AG04450 (cell line): Measurements from ENCODE around the gene CLIC3. TPM values are rescaled to one million over a fixed set of nuclear protein-coding genes. Genes with fewer than 3 reads are reported as not detected.

Experiments
- CTCF ChIA-PET: fragments of 300-600, 350-600 bp; formaldehyde crosslinking; extraction: SDS; loops from one replicate; lab custom pipeline; 2022; ENCODE audit warnings: antibody characterized with exemption, inconsistent platforms; lab: Charles Lee
- POLR2A ChIA-PET: fragments of 350-600 bp; formaldehyde crosslinking; extraction: SDS; loops from one replicate; lab custom pipeline; 2021; ENCODE audit warnings: antibody characterized with exemption, inconsistent platforms; lab: Yijun Ruan, JAX
- DNase-seq: peaks from one replicate; pipeline ENCODE4 v3.0.0-alpha.2; 2011; ENCODE audit warnings: low read depth, low spot score
- H3K27ac ChIP-seq: one replicate; pipeline ENCODE4 v1.5.1; 2012; ENCODE audit warnings: low read depth, low read length, control low read depth
- H3K27me3 ChIP-seq: one replicate; pipeline ENCODE4 v1.6.0; 2012; ENCODE audit warnings: low read length; ENCODE audit not compliant: control insufficient read depth, insufficient read depth
- H3K4me3 ChIP-seq: 2 replicates; pipeline ENCODE4 v1.5.1; 2011; ENCODE audit warnings: mild to moderate bottlenecking, low read depth, low read length, control low read depth
- H3K9me3 ChIP-seq: 2 replicates; pipeline ENCODE4 v1.5.1; 2012; ENCODE audit warnings: low read length; ENCODE audit not compliant: control insufficient read depth, insufficient read depth
- CTCF ChIP-seq: IDR thresholded peaks from 2 replicates; pipeline ENCODE4 v1.5.1; 2011; ENCODE audit warnings: low read depth, low read length, control low read depth, inconsistent platforms
- polyA plus RNA-seq: library from polyadenylated mRNA; depleted of rRNA; stranded (reverse); fragments of >200 nt; gene quantifications from 2 replicates; pipeline ENCODE4 v1.2.3, GENCODE V29; 2011

Gene CLIC3
- polyA plus RNA-seq, 1 experiment: 0.42 TPM

GRCh38 chr9:136968333-136969127 lies 27.8 kb downstream of the CLIC3 start:
- Histone ChIP-seq H3K27me3 (peaks cover 21% of the 10 kb centered on the region), H3K27ac (no peak overlapping the region), H3K9me3 (no peaks in the 10 kb centered on the region; the same call in 1 of the 2 replicates), H3K4me3 (no peak overlapping the region)
- no peak for TF ChIP-seq CTCF
- DNase-seq: no peak
- POLR2A ChIA-PET: no interaction called here
- CTCF ChIA-PET: no interaction called here

GRCh38 chr9:136965771-136966484 lies 30.4 kb downstream of the CLIC3 start:
- ChIA-PET CTCF (interaction anchor here (0.6 kb wide), 3 partner anchors 11 to 80 kb away, joined by 3 to 5 read pairs (median 3); partner anchors contain the start of gene NPDC1), POLR2A (no interaction called here)
- Histone ChIP-seq H3K9me3 (no peaks in the 10 kb centered on the region; the same call in 1 of the 2 replicates), H3K27ac (no peak overlapping the region), H3K4me3 (no peak overlapping the region), H3K27me3 (peaks cover 22% of the 10 kb centered on the region)
- TF ChIP-seq CTCF: no peak
- no peak for DNase-seq

- Histone ChIP-seq H3K9me3 (no peaks in the 10 kb centered on the region; the same call in 1 of the 2 replicates), H3K4me3 (no peak overlapping the region), H3K27ac (no peak overlapping the region), H3K27me3 (peaks cover 16% of the 10 kb centered on the region)
- POLR2A ChIA-PET: no interaction called here
- no peak for DNase-seq
- no peak for TF ChIP-seq CTCF
- CTCF ChIA-PET: no interaction called here
These were observed 31.4 kb downstream of the CLIC3 start for GRCh38 chr9:136964833-136965422.

- Histone ChIP-seq H3K27ac (no peak overlapping the region), H3K4me3 (no peak overlapping the region), H3K9me3 (no peaks in the 10 kb centered on the region; the same call in 1 of the 2 replicates), H3K27me3 (peaks cover 19% of the 10 kb centered on the region)
- ChIA-PET CTCF (no interaction called here), POLR2A (no interaction called here)
- DNase-seq: no peak
- TF ChIP-seq CTCF: no peak
These were observed 32.1 kb downstream of the CLIC3 start for GRCh38 chr9:136964171-136964689.
